ENCODE data around the gene CERT1.

The CERT1 gene

DNA sequence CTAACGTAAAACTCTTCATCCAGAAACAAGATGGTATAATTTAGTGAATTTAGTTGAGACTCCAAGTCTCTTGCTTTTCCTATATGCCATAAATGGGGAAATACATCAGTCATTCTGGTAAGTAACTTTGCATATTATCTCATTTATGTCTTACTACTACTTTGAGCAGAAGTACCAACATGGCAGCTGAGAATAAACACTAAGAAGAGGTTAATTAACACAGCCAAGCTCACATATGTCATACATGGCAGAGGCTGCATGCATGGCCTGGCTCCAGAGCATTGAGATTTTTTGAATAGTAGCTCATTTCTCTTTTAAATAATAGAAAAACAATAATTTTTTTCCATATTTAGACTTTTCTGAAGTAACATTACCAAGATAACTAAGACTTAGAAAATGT is 54.3 kb downstream of the CERT1 start:
- Histone ChIP-seq H3K4me1 (ENCODE audit: control insufficient read depth in 1 of 2, insufficient read depth in 2 of 2, low read length in 2 of 2) (peaks cover 0 to 3% of the 10 kb centered on the region in 2 donors), H3K4me3 (ENCODE audit: low read depth in 1 of 2, low read length in 2 of 2) (no peak overlapping the region), H3K36me3 (ENCODE audit: control insufficient read depth in 1 of 2, insufficient read depth in 2 of 2, low read length in 2 of 2) (peaks cover 3 to 5% of the 10 kb centered on the region in 2 donors), H3K27me3 (ENCODE audit: low read depth, low read length) (no peaks in the 10 kb centered on the region), H3K9me3 (ENCODE audit: control insufficient read depth in 1 of 2, low read length in 2 of 2) (no peaks in the 10 kb centered on the region), H3K27ac (ENCODE audit: low read length) (no peak overlapping the region)

- no peak overlapping the region for H3K27ac ChIP-seq (ENCODE audit: low read length)
- H3K36me3 ChIP-seq (ENCODE audit: control insufficient read depth in 1 of 2, insufficient read depth in 2 of 2, low read length in 2 of 2), result peaks cover 0 to 9% of the 10 kb centered on the region in 2 donors
- no peaks in the 10 kb centered on the region for H3K4me1 ChIP-seq (ENCODE audit: control insufficient read depth in 1 of 2, insufficient read depth in 2 of 2, low read length in 2 of 2)
Observed at GRCh38 chr5:75450069-75450468, 61.4 kb downstream of the CERT1 start.

GRCh38 chr5:75446068-75446467 is 65.4 kb downstream of the CERT1 start:
- Histone ChIP-seq H3K27me3 (ENCODE audit: low read depth, low read length) (no peaks in the 10 kb centered on the region), H3K9me3 (ENCODE audit: control insufficient read depth in 1 of 2, low read length in 2 of 2) (peaks cover 0 to 11% of the 10 kb centered on the region in 2 donors), H3K4me1 (ENCODE audit: control insufficient read depth in 1 of 2, insufficient read depth in 2 of 2, low read length in 2 of 2) (no peaks in the 10 kb centered on the region), H3K4me3 (ENCODE audit: low read depth in 1 of 2, low read length in 2 of 2) (no peak overlapping the region), H3K27ac (ENCODE audit: low read length) (no peak overlapping the region), H3K36me3 (ENCODE audit: control insufficient read depth in 1 of 2, insufficient read depth in 2 of 2, low read length in 2 of 2) (peaks cover 0 to 4% of the 10 kb centered on the region in 2 donors)

More at GRCh38 chr5:75450069-75450468, 61.4 kb downstream of the CERT1 start:
- Histone ChIP-seq H3K27me3 (ENCODE audit: low read depth, low read length) (no peaks in the 10 kb centered on the region), H3K9me3 (ENCODE audit: control insufficient read depth in 1 of 2, low read length in 2 of 2) (peaks cover 0 to 4% of the 10 kb centered on the region in 2 donors), H3K4me3 (ENCODE audit: low read depth in 1 of 2, low read length in 2 of 2) (no peak overlapping the region)

DNA sequence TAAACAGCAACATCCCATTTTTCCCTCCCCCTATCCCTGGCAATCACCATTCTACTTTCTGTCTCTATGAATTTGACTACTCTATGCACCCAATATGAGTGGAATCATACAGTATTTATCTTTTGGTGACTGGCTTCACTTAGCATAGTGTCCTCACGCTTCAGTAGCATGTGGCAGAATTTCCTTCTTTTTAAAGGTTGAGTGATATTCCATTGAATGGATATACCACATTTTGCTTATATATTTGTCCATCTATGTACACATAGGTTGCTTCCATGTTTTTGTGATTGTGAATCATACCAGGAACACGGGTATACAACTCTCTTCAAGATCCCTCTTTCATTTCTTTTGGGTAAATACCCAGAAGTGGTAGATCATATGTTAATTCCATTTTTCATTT is 69.9 kb downstream of the CERT1 start:
- Histone ChIP-seq H3K27ac (ENCODE audit: low read length) (no peak overlapping the region), H3K9me3 (ENCODE audit: control insufficient read depth in 1 of 2, low read length in 2 of 2) (peaks cover 0 to 11% of the 10 kb centered on the region in 2 donors), H3K4me1 (ENCODE audit: control insufficient read depth in 1 of 2, insufficient read depth in 2 of 2, low read length in 2 of 2) (no peaks in the 10 kb centered on the region), H3K4me3 (ENCODE audit: low read depth in 1 of 2, low read length in 2 of 2) (no peak overlapping the region), H3K27me3 (ENCODE audit: low read depth, low read length) (no peaks in the 10 kb centered on the region), H3K36me3 (ENCODE audit: control insufficient read depth in 1 of 2, insufficient read depth in 2 of 2, low read length in 2 of 2) (peaks cover 0 to 4% of the 10 kb centered on the region in 2 donors)

GRCh38 chr5:75439276-75439675 is 72.2 kb downstream of the CERT1 start:
- H3K36me3 ChIP-seq (ENCODE audit: control insufficient read depth in 1 of 2, insufficient read depth in 2 of 2, low read length in 2 of 2), result no peaks in the 10 kb centered on the region
- H3K27me3 ChIP-seq (ENCODE audit: low read depth, low read length), result no peaks in the 10 kb centered on the region
- no peak overlapping the region for H3K27ac ChIP-seq (ENCODE audit: low read length)
- no peaks in the 10 kb centered on the region for H3K4me1 ChIP-seq (ENCODE audit: control insufficient read depth in 1 of 2, insufficient read depth in 2 of 2, low read length in 2 of 2)
- no peak overlapping the region for H3K4me3 ChIP-seq (ENCODE audit: low read depth in 1 of 2, low read length in 2 of 2)
- H3K9me3 ChIP-seq (ENCODE audit: control insufficient read depth in 1 of 2, low read length in 2 of 2), result peaks cover 0 to 7% of the 10 kb centered on the region in 2 donors

DNA sequence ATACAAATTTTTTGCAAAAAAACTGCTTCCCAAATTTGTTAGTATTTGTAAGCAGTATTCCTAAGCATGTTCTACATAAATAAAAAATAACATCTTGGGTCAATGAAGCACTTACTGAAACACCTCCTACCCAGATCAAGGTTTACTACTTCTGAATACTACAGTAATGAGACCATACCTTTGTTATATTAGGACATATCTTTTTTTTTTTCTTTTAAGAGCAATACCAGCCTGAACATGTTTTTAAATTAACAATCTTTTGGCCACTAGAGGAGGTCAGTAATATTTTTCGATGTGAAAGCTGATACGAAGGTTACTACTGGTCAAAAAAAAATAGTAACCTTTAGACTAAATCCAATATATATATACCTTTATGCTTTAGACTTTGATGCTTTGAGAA is 72.7 kb downstream of the CERT1 start:
- Histone ChIP-seq H3K4me3 (ENCODE audit: low read depth in 1 of 2, low read length in 2 of 2) (no peak overlapping the region), H3K9me3 (ENCODE audit: control insufficient read depth in 1 of 2, low read length in 2 of 2) (peaks cover 0 to 7% of the 10 kb centered on the region in 2 donors), H3K27me3 (ENCODE audit: low read depth, low read length) (no peaks in the 10 kb centered on the region), H3K4me1 (ENCODE audit: control insufficient read depth in 1 of 2, insufficient read depth in 2 of 2, low read length in 2 of 2) (no peaks in the 10 kb centered on the region), H3K36me3 (ENCODE audit: control insufficient read depth in 1 of 2, insufficient read depth in 2 of 2, low read length in 2 of 2) (no peaks in the 10 kb centered on the region), H3K27ac (ENCODE audit: low read length) (no peak overlapping the region)

- Histone ChIP-seq H3K9me3 (ENCODE audit: control insufficient read depth in 1 of 2, low read length in 2 of 2) (no peaks in the 10 kb centered on the region), H3K36me3 (ENCODE audit: control insufficient read depth in 1 of 2, insufficient read depth in 2 of 2, low read length in 2 of 2) (no peaks in the 10 kb centered on the region), H3K27me3 (ENCODE audit: low read depth, low read length) (no peaks in the 10 kb centered on the region), H3K4me3 (ENCODE audit: low read depth in 1 of 2, low read length in 2 of 2) (no peak overlapping the region), H3K27ac (ENCODE audit: low read length) (no peak overlapping the region), H3K4me1 (ENCODE audit: control insufficient read depth in 1 of 2, insufficient read depth in 2 of 2, low read length in 2 of 2) (no peaks in the 10 kb centered on the region)
Observed at GRCh38 chr5:75435096-75435495, 76.3 kb downstream of the CERT1 start.

DNA sequence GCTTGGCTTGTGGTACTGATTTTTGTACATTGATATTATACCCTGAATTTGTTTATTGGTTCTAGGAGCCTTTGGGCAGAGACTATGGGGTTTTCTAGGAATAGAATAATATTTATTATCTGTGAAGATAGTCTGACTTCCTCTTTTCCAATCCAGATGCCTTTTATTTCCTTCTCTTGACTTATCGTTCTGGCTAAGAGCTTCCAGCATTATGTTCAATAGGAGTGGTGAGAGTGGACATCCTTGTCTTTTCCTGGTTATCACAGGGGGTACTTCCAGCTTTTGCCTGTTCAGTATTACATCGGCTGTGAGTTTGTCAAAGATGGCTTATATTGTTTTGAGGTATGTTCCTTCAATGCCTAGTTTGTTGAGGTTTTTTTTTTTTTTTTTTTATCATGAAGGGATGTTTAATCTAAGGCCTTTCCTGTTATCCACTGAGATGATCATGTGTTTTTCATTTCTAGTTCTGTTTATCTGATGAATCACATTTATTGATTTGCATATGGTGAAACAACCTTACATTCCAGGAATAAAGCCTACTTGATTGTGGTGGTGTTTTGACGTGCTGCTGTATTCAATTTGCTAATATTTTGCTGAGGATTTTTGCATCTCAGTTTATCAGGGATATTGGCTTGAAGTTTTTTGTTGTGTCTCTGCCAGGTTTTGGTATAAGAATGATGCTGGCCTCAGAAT is 77.5 kb downstream of the CERT1 start:
- H3K36me3 ChIP-seq (ENCODE audit: control insufficient read depth in 1 of 2, insufficient read depth in 2 of 2, low read length in 2 of 2), result no peaks in the 10 kb centered on the region
- H3K27me3 ChIP-seq (ENCODE audit: low read depth, low read length), result no peaks in the 10 kb centered on the region
- no peaks in the 10 kb centered on the region for H3K9me3 ChIP-seq (ENCODE audit: control insufficient read depth in 1 of 2, low read length in 2 of 2)
- H3K4me3 ChIP-seq (ENCODE audit: low read depth in 1 of 2, low read length in 2 of 2), result no peak overlapping the region
- H3K27ac ChIP-seq (ENCODE audit: low read length), result no peak overlapping the region
- H3K4me1 ChIP-seq (ENCODE audit: control insufficient read depth in 1 of 2, insufficient read depth in 2 of 2, low read length in 2 of 2), result no peaks in the 10 kb centered on the region

DNA sequence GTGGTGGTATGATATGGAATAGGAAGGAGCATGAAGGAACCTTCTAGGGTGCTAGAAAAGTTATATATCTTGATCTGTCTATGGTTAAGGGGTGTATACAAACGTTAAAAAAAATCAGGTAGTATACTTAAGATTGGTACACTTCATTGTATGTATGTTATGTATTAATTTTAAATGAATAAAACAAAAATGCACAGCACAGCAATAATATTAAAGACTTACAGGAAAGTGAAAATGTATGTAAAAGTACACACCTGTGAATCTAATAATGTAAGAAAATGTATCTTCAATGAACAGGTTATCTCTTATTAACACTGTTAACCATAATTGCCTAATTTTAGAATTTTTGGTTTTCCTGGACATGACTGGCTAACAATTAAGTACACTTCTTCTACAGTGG is 97.2 kb downstream of the CERT1 start:
- Histone ChIP-seq H3K4me3 (ENCODE audit: low read depth in 1 of 2, low read length in 2 of 2) (no peak overlapping the region), H3K36me3 (ENCODE audit: control insufficient read depth in 1 of 2, insufficient read depth in 2 of 2, low read length in 2 of 2) (peaks cover 3 to 12% of the 10 kb centered on the region in 2 donors), H3K9me3 (ENCODE audit: control insufficient read depth in 1 of 2, low read length in 2 of 2) (no peaks in the 10 kb centered on the region), H3K27me3 (ENCODE audit: low read depth, low read length) (no peaks in the 10 kb centered on the region), H3K27ac (ENCODE audit: low read length) (no peak overlapping the region), H3K4me1 (ENCODE audit: control insufficient read depth in 1 of 2, insufficient read depth in 2 of 2, low read length in 2 of 2) (no peaks in the 10 kb centered on the region)

GRCh38 chr5:75412111-75412990 is 99.1 kb downstream of the CERT1 start:
- Histone ChIP-seq H3K27me3 (ENCODE audit: low read depth, low read length) (no peaks in the 10 kb centered on the region), H3K27ac (ENCODE audit: low read length) (no peak overlapping the region), H3K9me3 (ENCODE audit: control insufficient read depth in 1 of 2, low read length in 2 of 2) (no peaks in the 10 kb centered on the region), H3K4me3 (ENCODE audit: low read depth in 1 of 2, low read length in 2 of 2) (no peak overlapping the region), H3K36me3 (ENCODE audit: control insufficient read depth in 1 of 2, insufficient read depth in 2 of 2, low read length in 2 of 2) (peaks cover 0 to 13% of the 10 kb centered on the region in 2 donors), H3K4me1 (ENCODE audit: control insufficient read depth in 1 of 2, insufficient read depth in 2 of 2, low read length in 2 of 2) (no peaks in the 10 kb centered on the region)

GRCh38 chr5:75405296-75405695 is 106.1 kb downstream of the CERT1 start:
- no peaks in the 10 kb centered on the region for H3K4me1 ChIP-seq (ENCODE audit: control insufficient read depth in 1 of 2, insufficient read depth in 2 of 2, low read length in 2 of 2)
- H3K4me3 ChIP-seq (ENCODE audit: low read depth in 1 of 2, low read length in 2 of 2), result no peak overlapping the region
- H3K9me3 ChIP-seq (ENCODE audit: control insufficient read depth in 1 of 2, low read length in 2 of 2), result no peaks in the 10 kb centered on the region
- peaks cover 12 to 13% of the 10 kb centered on the region in 2 donors for H3K36me3 ChIP-seq (ENCODE audit: control insufficient read depth in 1 of 2, insufficient read depth in 2 of 2, low read length in 2 of 2)
- no peak overlapping the region for H3K27ac ChIP-seq (ENCODE audit: low read length)
- no peaks in the 10 kb centered on the region for H3K27me3 ChIP-seq (ENCODE audit: low read depth, low read length)

Measured in muscle layer of duodenum (tissue), 2 donors.